Amniotic epithelial cell (primary cell): Measurements from ENCODE around the gene C2orf66.

ENCODE experiments used
- DNase-seq: peaks from one replicate; pipeline ENCODE4 v3.0.0-alpha.2; 2010; ENCODE audit warnings: low read depth

C2orf66 gene

GRCh38 chr2:196759378-196759706 is 49.8 kb downstream of the C2orf66 start:
- DNase-seq = no peak

- peak; percentile 19 for DNase-seq
Observed at GRCh38 chr2:196758474-196759377, 50.4 kb downstream of the C2orf66 start.
